ENCODE measurements around the gene FKBP5. TPM values are rescaled to one million over a fixed set of nuclear protein-coding genes. Genes with fewer than 3 reads are reported as not detected.
A peak's percentile ranks its signal among the peaks of the same experiment; 100 is the strongest.

FKBP5 gene
- total and polyA plus RNA-seq, 9 of the 15 experiments (the other 6 are each of a cell fraction or from before 2014, with no cell fraction given): 32.7 to 151 (median 75.0) TPM

- no peak for TF ChIP-seq SETDB1 (IDR thresholded peaks at IDR 0.05; ENCODE audit: low read length)
- TF ChIP-seq BMI1 (IDR thresholded peaks at IDR 0.05; ENCODE audit: low read length): no peak; the same call in 1 of the 2 replicates
- TF ChIP-seq ELF2 (CRISPR knock-in tag; IDR thresholded peaks at IDR 0.05): no peak
- TF ChIP-seq CREB3 (tag; conservative IDR thresholded peaks at IDR 0.05; ENCODE audit: low read depth): no peak
- peak; percentile 46; the same call in 1 of the 2 replicates for TF ChIP-seq MITF (IDR thresholded peaks at IDR 0.05)
- TF ChIP-seq HDAC6 (IDR thresholded peaks at IDR 0.05; ENCODE audit: low read depth, low read length): no peak
- no peak for TF ChIP-seq SIRT6 (IDR thresholded peaks at IDR 0.05; ENCODE audit: low read depth, low read length)
- TF ChIP-seq ZFX (CRISPR knock-in tag; IDR thresholded peaks at IDR 0.05): peak; percentile 36
- TF ChIP-seq TCFL5 (CRISPR knock-in tag; conservative IDR thresholded peaks at IDR 0.05): no peak
- TF ChIP-seq ZNF146 (CRISPR knock-in tag; IDR thresholded peaks at IDR 0.05; ENCODE audit: unreplicated experiment): no peak
- no peak for TF ChIP-seq ELK3 (CRISPR knock-in tag; IDR thresholded peaks at IDR 0.05)
- TF ChIP-seq VEZF1 (CRISPR knock-in tag; IDR thresholded peaks at IDR 0.05): no peak
- no peak for TF ChIP-seq MEF2D (tag; conservative IDR thresholded peaks at IDR 0.05; ENCODE audit: low read depth)
- TF ChIP-seq EHMT2 (IDR thresholded peaks at IDR 0.05): no peak
- TF ChIP-seq, protein P1, sequence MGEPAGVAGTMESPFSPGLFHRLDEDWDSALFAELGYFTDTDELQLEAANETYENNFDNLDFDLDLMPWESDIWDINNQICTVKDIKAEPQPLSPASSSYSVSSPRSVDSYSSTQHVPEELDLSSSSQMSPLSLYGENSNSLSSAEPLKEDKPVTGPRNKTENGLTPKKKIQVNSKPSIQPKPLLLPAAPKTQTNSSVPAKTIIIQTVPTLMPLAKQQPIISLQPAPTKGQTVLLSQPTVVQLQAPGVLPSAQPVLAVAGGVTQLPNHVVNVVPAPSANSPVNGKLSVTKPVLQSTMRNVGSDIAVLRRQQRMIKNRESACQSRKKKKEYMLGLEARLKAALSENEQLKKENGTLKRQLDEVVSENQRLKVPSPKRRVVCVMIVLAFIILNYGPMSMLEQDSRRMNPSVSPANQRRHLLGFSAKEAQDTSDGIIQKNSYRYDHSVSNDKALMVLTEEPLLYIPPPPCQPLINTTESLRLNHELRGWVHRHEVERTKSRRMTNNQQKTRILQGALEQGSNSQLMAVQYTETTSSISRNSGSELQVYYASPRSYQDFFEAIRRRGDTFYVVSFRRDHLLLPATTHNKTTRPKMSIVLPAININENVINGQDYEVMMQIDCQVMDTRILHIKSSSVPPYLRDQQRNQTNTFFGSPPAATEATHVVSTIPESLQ (CRISPR knock-in tag; IDR thresholded peaks at IDR 0.05): peak; percentile 25; the same call in 1 of the 2 replicates
- TF ChIP-seq MAFK (IDR thresholded peaks at IDR 0.05; ENCODE audit: low read length): no peak
- no peak for TF ChIP-seq ERF (CRISPR knock-in tag; IDR thresholded peaks at IDR 0.05)
- TF ChIP-seq ATF2 (CRISPR knock-in tag; IDR thresholded peaks at IDR 0.05): no peak
- no peak for TF ChIP-seq CBFA2T3 (IDR thresholded peaks at IDR 0.05)
- peak; percentile 67; the same call in 1 of the 2 replicates for TF ChIP-seq SP1 (CRISPR knock-in tag; IDR thresholded peaks at IDR 0.05)
Observed at GRCh38 chr6:35687658-35688604, 784 bp downstream of the FKBP5 start (continued).
